Measurements from ENCODE around the gene AACS. TPM values are rescaled to one million over a fixed set of nuclear protein-coding genes. Genes with fewer than 3 reads are reported as not detected.

The AACS gene
- total and polyA plus RNA-seq, 2 of the 8 experiments (the other 6 are each of a cell fraction or from before 2014, with no cell fraction given) = 51.9 to 52.4 TPM

GRCh38 chr12:125070661-125071390, 5.6 kb downstream of the AACS start:
- H2BK120ac ChIP-seq (replicated peaks; ENCODE audit: low read depth, low read length) = no peak overlapping the region
- H2AFZ ChIP-seq (ENCODE audit: low read length) = no peak overlapping the region
- 93% methylated on average over 11 of the region's 11 CpGs; no CpG with 5 or more reads in 1 of the 2 experiments for WGBS, 2 experiments (ENCODE audit: extremely low coverage in 1 of 2, insufficient coverage in 1 of 2, insufficient read length in 1 of 2, insufficient replicate concordance in 2 of 2, low coverage in 1 of 2, low lambda C conversion rate in 2 of 2, missing lambda C conversion rate in 1 of 2)
- peaks cover 18% of the 10 kb centered on the region for H3K79me1 ChIP-seq (ENCODE audit: low read depth, low read length)
- no peak overlapping the region for H2BK20ac ChIP-seq (ENCODE audit: low read length)
- no peak overlapping the region for H2BK15ac ChIP-seq (ENCODE audit: low read length)
- no peak overlapping the region for H3K9ac ChIP-seq (replicated peaks in 1 of 4; ENCODE audit: extremely low read depth in 1 of 4, low read depth in 3 of 4, low read length in 3 of 4)
- peaks cover 3 to 63% of the 10 kb centered on the region in 2 experiments; a peak in 3 of 4 replicates for H3K79me2 ChIP-seq (ENCODE audit: control insufficient read depth in 1 of 2, insufficient read depth in 2 of 2, low read length in 2 of 2)
- H3K23me2 ChIP-seq (ENCODE audit: low read depth, low read length) = peaks cover 3% of the 10 kb centered on the region; the same call in 1 of the 2 replicates
- peaks cover 19% of the 10 kb centered on the region in 2 experiments for H4K20me1 ChIP-seq (replicated peaks in 1 of 2; ENCODE audit: control insufficient read depth in 1 of 2, insufficient read depth in 2 of 2, low read length in 2 of 2)
- no peak overlapping the region for H3K4me3 ChIP-seq (ENCODE audit: extremely low read depth in 1 of 4, insufficient read depth in 2 of 4, low read depth in 3 of 4, low read length in 4 of 4)
- no peak overlapping the region for H2AK5ac ChIP-seq (ENCODE audit: low read depth, low read length)
- peaks cover 0 to 9% (median 3%) of the 10 kb centered on the region in 4 experiments; a peak in 6 of 8 replicates for H3K36me3 ChIP-seq (ENCODE audit: control insufficient read depth in 2 of 4, insufficient read depth in 4 of 4, low read length in 3 of 4)
- H3K4me1 ChIP-seq (replicated peaks in 1 of 4; ENCODE audit: control insufficient read depth in 3 of 4, insufficient read depth in 4 of 4, low read length in 3 of 4) = peaks cover 0 to 13% (median 5%) of the 10 kb centered on the region in 4 experiments; a peak in 3 of 7 replicates
- CTCF ChIA-PET (ENCODE audit: partially characterized antibody) = interaction anchor here (0.7 to 3.6 kb wide), 17 partner anchors 11 to 304 kb away, joined by 3 to 17 read pairs (median 3); no protein-coding TSS in a partner anchor
- H3K27me3 ChIP-seq (replicated peaks in 1 of 4; ENCODE audit: control insufficient read depth in 3 of 4, extremely low read depth in 1 of 4, insufficient read depth in 3 of 4, low read length in 3 of 4) = no peaks in the 10 kb centered on the region
- FAIRE-seq (no peak), DNase-seq (ENCODE audit: low read depth in 1 of 2, low spot score in 2 of 2) (no peak)
- no peak overlapping the region for H3K27ac ChIP-seq (ENCODE audit: low read depth, low read length)
- H2BK12ac ChIP-seq (ENCODE audit: low read depth, low read length) = no peak overlapping the region
- H3K23ac ChIP-seq (ENCODE audit: insufficient read length) = no peak overlapping the region
- H3K9me3 ChIP-seq (ENCODE audit: insufficient read depth in 2 of 2, low read depth in 1 of 2, low read length in 1 of 2) = no peaks in the 10 kb centered on the region
- H3K14ac ChIP-seq (ENCODE audit: insufficient read length) = no peak overlapping the region
- H2BK5ac ChIP-seq (ENCODE audit: low read depth, low read length) = no peak overlapping the region; the same call in 1 of the 2 replicates
- H3K4ac ChIP-seq (replicated peaks; ENCODE audit: insufficient read length, low read depth, low read length) = no peak overlapping the region
- H4K91ac ChIP-seq (replicated peaks; ENCODE audit: insufficient read length, low read length) = no peak overlapping the region
- no peak overlapping the region for H3K4me2 ChIP-seq (ENCODE audit: insufficient read depth in 1 of 2, low read depth in 2 of 2, low read length in 2 of 2)
- POLR2A ChIA-PET (ENCODE audit: partially characterized antibody) = interaction anchor here (0.7 to 1.5 kb wide), 3 partner anchors 14 to 156 kb away, joined by 3 read pairs; partner anchors contain the start of genes BRI3BP and UBC
- H3K56ac ChIP-seq (replicated peaks; ENCODE audit: insufficient read length, low read depth, low read length) = no peak overlapping the region
- no peak overlapping the region for H4K8ac ChIP-seq (ENCODE audit: extremely low read depth, insufficient read depth, low read length)
- H4K5ac ChIP-seq (ENCODE audit: insufficient read length, low read depth, low read length) = no peak overlapping the region
- H3K18ac ChIP-seq (ENCODE audit: extremely low read depth, low read length) = no peak overlapping the region
- TF ChIP-seq SRF (IDR thresholded peaks at IDR 0.05; ENCODE audit: low read depth, low read length) (no peak), TBP (IDR thresholded peaks at IDR 0.05; ENCODE audit: low read depth, low read length) (no peak), JUND (IDR thresholded peaks at IDR 0.05; ENCODE audit: low read length) (no peak), CEBPB (IDR thresholded peaks at IDR 0.05; ENCODE audit: low read depth, low read length) (no peak), EP300 (IDR thresholded peaks at IDR 0.05; ENCODE audit: borderline replicate concordance in 1 of 2, low read depth in 2 of 2, low read length in 2 of 2) (no peak)

Measured in H1 (cell line).